ENCODE data around the gene CLASP1. TPM values are rescaled to one million over a fixed set of nuclear protein-coding genes. Genes with fewer than 3 reads are reported as not detected.

CLASP1 gene
- total and polyA plus RNA-seq, 12 donors, result 10.1 to 90.6 (median 71.7) TPM

GRCh38 chr2:121372082-121372481 is 277.2 kb downstream of the CLASP1 start:
- peaks cover 0 to 17% (median 9%) of the 10 kb centered on the region in 9 donors for H3K4me1 ChIP-seq
- H3K4me3 ChIP-seq, result no peak overlapping the region
- no peak for TF ChIP-seq CTCF (IDR thresholded peaks at IDR 0.05)
- peak in 5 of 8 donors; percentile 42 to 78 (median 63) for ATAC-seq
- peaks cover 0 to 100% (median 19%) of the 10 kb centered on the region in 9 donors for H3K36me3 ChIP-seq
- no peak for DNase-seq
- H3K27ac ChIP-seq, result peak overlapping the region in 2 of 10 donors; percentile 28 to 29
- no peaks in the 10 kb centered on the region for H3K9me3 ChIP-seq
- intact Hi-C loops (cut with DNase I), result no loop called here
- H3K27me3 ChIP-seq, result no peaks in the 10 kb centered on the region

- Histone ChIP-seq H3K27me3 (no peaks in the 10 kb centered on the region), H3K27ac (no peak overlapping the region), H3K4me3 (no peak overlapping the region), H3K9me3 (no peaks in the 10 kb centered on the region), H3K36me3 (peaks cover 0 to 100% (median 26%) of the 10 kb centered on the region in 9 donors), H3K4me1 (peaks cover 0 to 24% (median 10%) of the 10 kb centered on the region in 9 donors)
- no peak for ATAC-seq
- intact Hi-C loops (cut with DNase I), result no loop called here
- TF ChIP-seq CTCF (IDR thresholded peaks at IDR 0.05), result no peak
- no peak for DNase-seq
Measured at GRCh38 chr2:121368836-121369235, 280.4 kb downstream of the CLASP1 start.

- ATAC-seq, result no peak
- Histone ChIP-seq H3K36me3 (peaks cover 0 to 100% (median 26%) of the 10 kb centered on the region in 9 donors), H3K27me3 (no peaks in the 10 kb centered on the region), H3K4me1 (peaks cover 3 to 30% (median 16%) of the 10 kb centered on the region in 9 donors), H3K4me3 (no peak overlapping the region), H3K27ac (no peak overlapping the region), H3K9me3 (no peaks in the 10 kb centered on the region)
- intact Hi-C loops (cut with DNase I), result no loop called here
- 91 to 94% methylated on average over 7 of the region's 7 CpGs for WGBS, 2 donors
- DNase-seq, result no peak
- no peak for TF ChIP-seq CTCF (IDR thresholded peaks at IDR 0.05)
Measured at GRCh38 chr2:121368155-121368554, 281.1 kb downstream of the CLASP1 start.

- Histone ChIP-seq H3K4me3 (no peak overlapping the region), H3K27ac (no peak overlapping the region), H3K4me1 (peaks cover 3 to 30% (median 20%) of the 10 kb centered on the region in 9 donors), H3K27me3 (no peaks in the 10 kb centered on the region), H3K9me3 (no peaks in the 10 kb centered on the region), H3K36me3 (peaks cover 0 to 100% (median 32%) of the 10 kb centered on the region in 9 donors)
- 90% methylated on average over 26 of the region's 26 CpGs for WGBS, 2 donors
- TF ChIP-seq CTCF (IDR thresholded peaks at IDR 0.05), result no peak
- intact Hi-C loops (cut with DNase I), result no loop called here
- ATAC-seq, result no peak
- DNase-seq, result no peak
Measured at GRCh38 chr2:121367246-121367900, 281.9 kb downstream of the CLASP1 start.
